WTC11 (cell line): ENCODE measurements around the gene ADCY10. TPM values are rescaled to one million over a fixed set of nuclear protein-coding genes. Genes with fewer than 3 reads are reported as not detected.
"Not testable (repeated sequence)": the region's sequence is repeated elsewhere in the genome, so short reads cannot be mapped to it uniquely, and the experiment has no call there.

ENCODE experiments used
- ATAC-seq: fragments of 200-7000 bp; cut with Tn5 transposase; 2 replicates; pipeline ENCODE4 v1.10.0; 2021; ENCODE audit warnings: mild to moderate bottlenecking, moderate library complexity
- CTCF ChIA-PET: fragments of 300-600 bp; sonication (Branson Sonifier 250); formaldehyde crosslinking; loops from one replicate; lab custom pipeline; 2021; ENCODE audit warnings: antibody characterized with exemption; lab: Charles Lee
- POLR2A ChIA-PET: fragments of 350-600 bp; sonication (Branson Sonifier 250); formaldehyde crosslinking; loops from one replicate; lab custom pipeline; 2021; ENCODE audit warnings: antibody characterized with exemption; lab: Charles Lee
- DNase-seq: peaks from one replicate; pipeline ENCODE4 v3.0.0; 2021; ENCODE audit warnings: low spot score
- H3K27ac Mint-ChIP-seq: 2 replicates; pipeline ENCODE4 v1.8.0; 2021; ENCODE audit warnings: mixed read lengths
- H3K27me3 Mint-ChIP-seq: 2 replicates; pipeline ENCODE4 v1.8.0; 2021; ENCODE audit warnings: low read depth, mild to moderate bottlenecking, moderate library complexity, mixed read lengths
- H3K36me3 Mint-ChIP-seq: 2 replicates; pipeline ENCODE4 v1.8.0; 2021; ENCODE audit warnings: mixed read lengths
- H3K4me1 Mint-ChIP-seq: 2 replicates; pipeline ENCODE4 v1.8.0; 2022; ENCODE audit warnings: mixed read lengths
- H3K4me3 Mint-ChIP-seq: 2 replicates; pipeline ENCODE4 v1.8.0; 2021; ENCODE audit warnings: mild to moderate bottlenecking, moderate library complexity, mixed read lengths
- H3K9me3 Mint-ChIP-seq: 2 replicates; pipeline ENCODE4 v1.8.0; 2021; ENCODE audit warnings: mixed read lengths
- ARID4B ChIP-seq: sonication (generic); formaldehyde crosslinking; IDR thresholded peaks from 2 replicates; pipeline ENCODE4 v1.8.0; 2023; ENCODE audit warnings: missing genetic modification reagents, mild to moderate bottlenecking, borderline replicate concordance
- ATF1 ChIP-seq: sonication (generic); formaldehyde crosslinking; IDR thresholded peaks from 2 replicates; pipeline ENCODE4 v1.8.1; 2023; ENCODE audit warnings: mild to moderate bottlenecking, moderate library complexity, missing genetic modification reagents
- ATF3 ChIP-seq: sonication (generic); formaldehyde crosslinking; conservative IDR thresholded peaks from 2 replicates; pipeline ENCODE4 v1.8.1; 2022; ENCODE audit warnings: mild to moderate bottlenecking, missing genetic modification reagents
- CREM ChIP-seq: sonication (generic); formaldehyde crosslinking; IDR thresholded peaks from 2 replicates; pipeline ENCODE4 v1.8.1; 2022; ENCODE audit warnings: mild to moderate bottlenecking, missing genetic modification reagents, moderate library complexity
- GABPB1 ChIP-seq: sonication (generic); formaldehyde crosslinking; IDR thresholded peaks from 2 replicates; pipeline ENCODE4 v1.8.1; 2023; ENCODE audit warnings: mild to moderate bottlenecking, missing genetic modification reagents
- GTF2I ChIP-seq: fragments of 250-450 bp; sonication (Bioruptor Pico); conservative IDR thresholded peaks from 2 replicates; pipeline ENCODE4 v1.4.0; 2021; ENCODE audit warnings: mild to moderate bottlenecking
- IRF1 ChIP-seq: sonication (generic); formaldehyde crosslinking; IDR thresholded peaks from 2 replicates; pipeline ENCODE4 v1.8.0; 2023; ENCODE audit warnings: missing genetic modification reagents
- MAX ChIP-seq: sonication (generic); formaldehyde crosslinking; IDR thresholded peaks from 2 replicates; pipeline ENCODE4 v1.8.0; 2022; ENCODE audit warnings: mild to moderate bottlenecking, missing genetic modification reagents
- MYBL2 ChIP-seq: sonication (generic); formaldehyde crosslinking; IDR thresholded peaks from 2 replicates; pipeline ENCODE4 v1.8.1; 2023; ENCODE audit warnings: mild to moderate bottlenecking, moderate library complexity, missing genetic modification reagents
- PRRX2 ChIP-seq: fragments of 250-450 bp; sonication (Bioruptor Pico); IDR thresholded peaks from 2 replicates; pipeline ENCODE4 v1.8.0; 2021; ENCODE audit warnings: mild to moderate bottlenecking
- SOX15 ChIP-seq: fragments of 250-450 bp; sonication (Bioruptor Pico); IDR thresholded peaks from 2 replicates; pipeline ENCODE4 v1.9.0; 2021; ENCODE audit warnings: mild to moderate bottlenecking
- TEAD4 ChIP-seq: sonication (generic); formaldehyde crosslinking; IDR thresholded peaks from 2 replicates; pipeline ENCODE4 v1.8.0; 2022; ENCODE audit warnings: mild to moderate bottlenecking, missing genetic modification reagents
- ZBTB21 ChIP-seq: sonication (generic); formaldehyde crosslinking; IDR thresholded peaks from 2 replicates; pipeline ENCODE4 v1.8.1; 2023; ENCODE audit warnings: mild to moderate bottlenecking, missing genetic modification reagents, borderline replicate concordance
- ZBTB43 ChIP-seq: sonication (generic); formaldehyde crosslinking; IDR thresholded peaks from 2 replicates; pipeline ENCODE4 v1.8.1; 2023; ENCODE audit warnings: mild to moderate bottlenecking, missing genetic modification reagents
- ZNF121 ChIP-seq: sonication (generic); formaldehyde crosslinking; IDR thresholded peaks from 2 replicates; pipeline ENCODE4 v1.8.0; 2023; ENCODE audit warnings: missing genetic modification reagents
- ZNF425 ChIP-seq: fragments of 250-450 bp; sonication (Bioruptor Pico); conservative IDR thresholded peaks from 2 replicates; pipeline ENCODE4 v1.9.0; 2021; ENCODE audit warnings: mild to moderate bottlenecking
- total RNA-seq: library from RNA; stranded (reverse); gene quantifications from 3 replicates; pipeline ENCODE4 v1.2.3, GENCODE V29; 2021

ADCY10 gene
- total RNA-seq, 1 experiment from 2014 or later = 0.07 TPM

- H3K4me3 Mint-ChIP-seq, H3K36me3 Mint-ChIP-seq, H3K9me3 Mint-ChIP-seq, ATAC-seq, DNase-seq, H3K27ac Mint-ChIP-seq: not testable (repeated sequence)
- H3K4me1 Mint-ChIP-seq = peaks cover 42% of the 10 kb centered on the region
- ChIA-PET POLR2A (interaction anchor here (0.7 kb wide), 1 partner anchor 533 kb away, joined by 5 read pairs; no protein-coding TSS in a partner anchor), CTCF (interaction anchor here (1.1 kb wide), 1 partner anchor 63 kb away, joined by 10 read pairs; no protein-coding TSS in a partner anchor)
- peaks cover 14% of the 10 kb centered on the region for H3K27me3 Mint-ChIP-seq
These were observed 48.1 kb downstream of the ADCY10 start for GRCh38 chr1:167865804-167866308.

- POLR2A ChIA-PET, H3K4me3 Mint-ChIP-seq, H3K27ac Mint-ChIP-seq, ATAC-seq, H3K36me3 Mint-ChIP-seq, DNase-seq: not testable (repeated sequence)
- Mint-ChIP-seq H3K9me3 (peaks cover 16% of the 10 kb centered on the region), H3K4me1 (peaks cover 41% of the 10 kb centered on the region), H3K27me3 (peaks cover 18% of the 10 kb centered on the region)
- CTCF ChIA-PET = interaction anchor here (1.1 kb wide), 1 partner anchor 62 kb away, joined by 10 read pairs; no protein-coding TSS in a partner anchor
These were observed 48.7 kb downstream of the ADCY10 start for GRCh38 chr1:167865193-167865592.

GRCh38 chr1:167864392-167865032 lies 49.4 kb downstream of the ADCY10 start:
- H3K27ac Mint-ChIP-seq = no peak overlapping the region
- CTCF ChIA-PET = no interaction called here
- no peak overlapping the region for H3K4me3 Mint-ChIP-seq
- DNase-seq (no peak), ATAC-seq (no peak)
- peaks cover 34% of the 10 kb centered on the region for H3K4me1 Mint-ChIP-seq
- peaks cover 21% of the 10 kb centered on the region for H3K27me3 Mint-ChIP-seq
- peaks cover 23% of the 10 kb centered on the region for H3K9me3 Mint-ChIP-seq
- peaks cover 13% of the 10 kb centered on the region for H3K36me3 Mint-ChIP-seq
- TF ChIP-seq ZBTB21 (CRISPR knock-in tag) (no peak), ZNF425 (CRISPR knock-in tag) (no peak), IRF1 (CRISPR knock-in tag) (no peak), ARID4B (no peak), SOX15 (CRISPR knock-in tag) (no peak), TEAD4 (CRISPR knock-in tag) (no peak), ATF1 (CRISPR knock-in tag) (no peak), PRRX2 (CRISPR knock-in tag) (no peak), ZBTB43 (CRISPR knock-in tag) (no peak), CREM (CRISPR knock-in tag) (no peak), MAX (CRISPR knock-in tag) (no peak), ZNF121 (CRISPR knock-in tag) (no peak), GTF2I (CRISPR knock-in tag) (no peak), MYBL2 (CRISPR knock-in tag) (no peak), ATF3 (CRISPR knock-in tag) (no peak), GABPB1 (CRISPR knock-in tag) (no peak)
- TF ChIP-seq, all 79 proteins: peak for 0
- POLR2A ChIA-PET = no interaction called here
